ENCODE measurements around the gene TWNK.

Gene TWNK

GRCh38 chr10:100980711-100981110 lies 6.6 kb upstream of the TWNK start:
- FAIRE-seq (no peak), DNase-seq (ENCODE audit: insufficient read length, low spot score) (no peak)
- TF ChIP-seq SPI1 (IDR thresholded peaks at IDR 0.05; ENCODE audit: low read depth, low read length), result no peak

DNA sequence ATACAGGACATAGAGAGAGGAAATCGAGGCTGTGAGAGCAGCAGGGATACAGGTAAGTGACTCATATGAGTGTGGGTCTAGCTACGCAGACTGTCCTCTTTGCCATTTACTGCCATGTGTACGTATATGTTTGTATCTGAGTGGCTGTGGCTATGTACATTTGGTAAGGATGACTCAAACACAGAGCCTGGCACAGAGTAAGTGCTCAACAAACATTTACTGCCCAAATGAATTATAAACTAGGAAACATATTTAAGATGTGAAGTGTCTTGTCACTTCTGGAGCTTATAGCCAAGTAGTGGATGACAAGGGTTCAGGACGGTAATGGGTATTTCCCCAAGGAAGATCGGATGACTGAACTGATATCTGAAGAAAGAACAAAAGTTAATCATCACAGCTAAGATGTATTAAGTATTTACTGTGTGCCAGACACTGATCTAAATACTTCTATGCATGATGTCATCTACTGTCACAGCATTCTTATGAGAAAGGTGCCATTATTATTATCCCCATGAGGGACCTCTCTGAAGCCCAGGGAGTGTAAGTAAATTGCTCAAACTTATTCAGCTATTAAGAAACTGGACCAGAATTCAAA lies 6.1 kb upstream of the TWNK start:
- DNase-seq (ENCODE audit: insufficient read length, low spot score) (no peak), FAIRE-seq (no peak)
- no peak for TF ChIP-seq TAF1 (IDR thresholded peaks at IDR 0.05; ENCODE audit: low read depth, low read length)
- no peak for TF ChIP-seq POU2F2 (IDR thresholded peaks at IDR 0.05; ENCODE audit: low read depth, low read length)
- TF ChIP-seq PAX5 (IDR thresholded peaks at IDR 0.05; ENCODE audit: insufficient read depth, low read length, severe bottlenecking), result no peak
- TF ChIP-seq SPI1 (IDR thresholded peaks at IDR 0.05; ENCODE audit: low read depth, low read length), result no peak
- no peak for TF ChIP-seq POLR2A (IDR thresholded peaks at IDR 0.05; ENCODE audit: low read depth, low read length)
- no peak for TF ChIP-seq POLR2AphosphoS5 (IDR thresholded peaks at IDR 0.05; ENCODE audit: low read depth, low read length)

GRCh38 chr10:100982916-100983830 lies 4.2 kb upstream of the TWNK start:
- TF ChIP-seq TAF1 (IDR thresholded peaks at IDR 0.05; ENCODE audit: low read depth, low read length), result no peak
- no peak for TF ChIP-seq POLR2A (IDR thresholded peaks at IDR 0.05; ENCODE audit: low read depth, low read length)
- TF ChIP-seq PAX5 (IDR thresholded peaks at IDR 0.05; ENCODE audit: insufficient read depth, low read length, severe bottlenecking), result no peak
- no peak for TF ChIP-seq POLR2AphosphoS5 (IDR thresholded peaks at IDR 0.05; ENCODE audit: low read depth, low read length)
- no peak for TF ChIP-seq SPI1 (IDR thresholded peaks at IDR 0.05; ENCODE audit: low read depth, low read length)
- FAIRE-seq (no peak), DNase-seq (ENCODE audit: insufficient read length, low spot score) (no peak)

DNA sequence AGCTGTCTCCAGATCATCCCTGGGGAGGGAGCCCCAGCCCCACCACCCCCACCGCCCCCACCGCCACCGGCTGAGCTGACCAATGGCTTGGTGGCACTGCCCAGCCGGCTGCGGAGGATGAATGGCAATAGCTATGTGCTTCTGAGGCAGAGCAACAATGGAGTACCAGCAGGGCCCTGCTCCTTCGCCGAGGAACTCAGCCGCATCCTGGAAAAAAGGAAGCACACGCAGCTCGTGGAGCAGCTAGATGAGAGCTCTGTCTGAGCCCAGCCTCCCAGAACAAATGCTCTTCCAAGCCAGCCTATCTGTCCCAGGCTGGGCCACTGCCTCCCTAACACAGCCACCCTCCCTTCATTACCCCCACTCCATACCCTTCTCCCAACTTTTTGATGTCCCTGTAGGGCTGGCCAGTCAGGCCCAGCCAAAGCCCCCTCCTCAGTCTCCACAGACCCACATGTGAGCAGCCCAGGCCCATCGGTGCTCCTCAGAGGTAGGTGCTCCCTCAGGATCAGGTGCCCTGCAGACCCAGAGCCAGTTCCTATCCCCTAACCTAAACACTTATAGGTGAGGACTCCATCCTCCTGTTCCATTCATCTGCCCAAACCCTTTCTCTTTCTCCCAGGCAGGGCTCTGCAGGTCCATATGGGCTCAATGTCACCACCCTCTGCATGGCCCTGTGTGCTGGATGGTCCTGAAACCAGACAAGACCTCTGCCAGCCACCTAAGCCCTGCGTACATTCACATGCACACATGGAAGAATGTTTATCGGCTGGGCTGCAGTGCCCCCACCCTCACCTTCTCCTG lies 3.3 kb upstream of the TWNK start:
- FAIRE-seq, result no peak
- TF ChIP-seq POLR2AphosphoS5 (IDR thresholded peaks at IDR 0.05; ENCODE audit: low read depth, low read length), result no peak
- no peak for TF ChIP-seq POLR2A (IDR thresholded peaks at IDR 0.05; ENCODE audit: low read depth, low read length)
- TF ChIP-seq TAF1 (IDR thresholded peaks at IDR 0.05; ENCODE audit: low read depth, low read length), result no peak
- TF ChIP-seq POU2F2 (IDR thresholded peaks at IDR 0.05; ENCODE audit: low read depth, low read length), result no peak
- TF ChIP-seq SPI1 (IDR thresholded peaks at IDR 0.05; ENCODE audit: low read depth, low read length), result no peak
- TF ChIP-seq PAX5 (IDR thresholded peaks at IDR 0.05; ENCODE audit: insufficient read depth, low read length, severe bottlenecking), result no peak
- DNase-seq (ENCODE audit: insufficient read length, low spot score), result no peak

GRCh38 chr10:100984672-100985177 lies 2.6 kb upstream of the TWNK start:
- TF ChIP-seq POLR2AphosphoS5 (IDR thresholded peaks at IDR 0.05; ENCODE audit: low read depth, low read length), result no peak
- no peak for TF ChIP-seq TAF1 (IDR thresholded peaks at IDR 0.05; ENCODE audit: low read depth, low read length)
- no peak for TF ChIP-seq POU2F2 (IDR thresholded peaks at IDR 0.05; ENCODE audit: low read depth, low read length)
- FAIRE-seq, result no peak
- DNase-seq (ENCODE audit: insufficient read length, low spot score), result no peak

DNA sequence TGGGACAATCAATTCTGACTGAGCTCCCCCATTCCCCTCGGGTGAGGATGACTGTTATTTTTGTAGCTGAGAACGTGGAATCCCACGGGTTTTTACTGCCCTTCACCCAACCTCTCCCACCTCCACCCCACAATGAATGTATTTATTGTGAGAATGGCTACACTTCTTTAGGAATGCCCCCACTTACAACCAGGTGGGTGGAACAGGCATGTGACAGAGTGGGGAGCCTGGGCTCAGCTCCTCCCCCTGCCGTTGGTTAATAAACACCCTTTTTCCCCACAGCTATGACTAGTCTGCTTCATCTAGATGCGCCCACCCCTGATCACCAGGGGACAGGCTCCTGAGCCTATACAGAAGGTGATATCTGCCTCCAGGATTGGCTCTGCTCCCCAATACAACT lies 2.0 kb upstream of the TWNK start:
- no peak for DNase-seq (ENCODE audit: insufficient read length, low spot score)
- FAIRE-seq, result no peak
- TF ChIP-seq POLR2AphosphoS5 (IDR thresholded peaks at IDR 0.05; ENCODE audit: low read depth, low read length) (no peak), SPI1 (IDR thresholded peaks at IDR 0.05; ENCODE audit: low read depth, low read length) (no peak), POLR2A (IDR thresholded peaks at IDR 0.05; ENCODE audit: low read depth, low read length) (no peak), PAX5 (IDR thresholded peaks at IDR 0.05; ENCODE audit: insufficient read depth, low read length, severe bottlenecking) (no peak), POU2F2 (IDR thresholded peaks at IDR 0.05; ENCODE audit: low read depth, low read length) (no peak)

DNA sequence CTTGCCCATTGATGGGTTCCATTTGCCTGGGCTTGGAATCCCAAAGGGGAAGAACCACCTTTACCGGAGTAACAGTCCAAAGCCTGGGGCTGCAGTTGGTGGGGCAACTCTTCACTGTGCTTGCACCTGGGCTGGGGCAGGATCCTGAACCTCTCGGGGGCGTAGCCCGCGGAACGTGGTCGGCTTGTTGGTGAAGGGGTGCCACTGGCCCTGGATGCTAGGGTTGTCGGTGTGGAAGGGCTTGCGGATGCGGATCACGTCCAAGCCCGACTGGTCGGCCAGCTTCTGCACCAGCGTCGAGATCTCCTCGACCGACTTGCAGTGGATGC lies 756 bp upstream of the TWNK start:
- no peak for FAIRE-seq
- DNase-seq (ENCODE audit: insufficient read length, low spot score), result no peak
- TF ChIP-seq POLR2A (IDR thresholded peaks at IDR 0.05; ENCODE audit: low read depth, low read length) (no peak), TAF1 (IDR thresholded peaks at IDR 0.05; ENCODE audit: low read depth, low read length) (no peak), POU2F2 (IDR thresholded peaks at IDR 0.05; ENCODE audit: low read depth, low read length) (no peak), SPI1 (IDR thresholded peaks at IDR 0.05; ENCODE audit: low read depth, low read length) (no peak), PAX5 (IDR thresholded peaks at IDR 0.05; ENCODE audit: insufficient read depth, low read length, severe bottlenecking) (no peak), POLR2AphosphoS5 (IDR thresholded peaks at IDR 0.05; ENCODE audit: low read depth, low read length) (no peak)

GRCh38 chr10:100987685-100988049 lies 324 bp downstream of the TWNK start:
- FAIRE-seq, result no peak
- no peak for TF ChIP-seq SPI1 (IDR thresholded peaks at IDR 0.05; ENCODE audit: low read depth, low read length)
- TF ChIP-seq TAF1 (IDR thresholded peaks at IDR 0.05; ENCODE audit: low read depth, low read length), result no peak
- TF ChIP-seq PAX5 (IDR thresholded peaks at IDR 0.05; ENCODE audit: insufficient read depth, low read length, severe bottlenecking), result no peak
- no peak for TF ChIP-seq POLR2AphosphoS5 (IDR thresholded peaks at IDR 0.05; ENCODE audit: low read depth, low read length)
- no peak for TF ChIP-seq POLR2A (IDR thresholded peaks at IDR 0.05; ENCODE audit: low read depth, low read length)
- no peak for TF ChIP-seq POU2F2 (IDR thresholded peaks at IDR 0.05; ENCODE audit: low read depth, low read length)
- DNase-seq (ENCODE audit: insufficient read length, low spot score), result no peak

GRCh38 chr10:100988166-100988565 lies 823 bp downstream of the TWNK start:
- FAIRE-seq (no peak), DNase-seq (ENCODE audit: insufficient read length, low spot score) (no peak)
- no peak for TF ChIP-seq POU2F2 (IDR thresholded peaks at IDR 0.05; ENCODE audit: low read depth, low read length)
- TF ChIP-seq TAF1 (IDR thresholded peaks at IDR 0.05; ENCODE audit: low read depth, low read length), result no peak
- no peak for TF ChIP-seq POLR2AphosphoS5 (IDR thresholded peaks at IDR 0.05; ENCODE audit: low read depth, low read length)
- no peak for TF ChIP-seq PAX5 (IDR thresholded peaks at IDR 0.05; ENCODE audit: insufficient read depth, low read length, severe bottlenecking)
- no peak for TF ChIP-seq POLR2A (IDR thresholded peaks at IDR 0.05; ENCODE audit: low read depth, low read length)
- no peak for TF ChIP-seq SPI1 (IDR thresholded peaks at IDR 0.05; ENCODE audit: low read depth, low read length)

Data from GM12891 (cell line).